Natural killer cell treated with Interleukin-12 subunit alpha and Interleukin-12 subunit beta and Interleukin-15 and Interleukin-18, amount 100 ng/mL, for 72 hours (primary cell): ENCODE data around the gene SCN2A. TPM values are rescaled to one million over a fixed set of nuclear protein-coding genes. Genes with fewer than 3 reads are reported as not detected.

Experiments
- ATAC-seq, 2 donors: fragments of 150-1000 bp; cut with Tn5 transposase in 1 of 2; sonication (Bioruptor Pico), chemical (Tn5 transposase) in 1 of 2; 2 replicates each; pipeline ENCODE4 v1.10.0; 2021
- DNase-seq: peaks from one replicate; pipeline ENCODE4 v3.0.0; 2022; ENCODE audit warnings: low spot score
- H3K27ac Mint-ChIP-seq, 2 donors: 1 replicate in 1 of 2; 2 replicates in 1 of 2; pipeline ENCODE4 v1.8.0; 2022; ENCODE audit warnings: mixed read lengths in 2 of 2, mild to moderate bottlenecking in 1 of 2, moderate library complexity in 1 of 2
- H3K27me3 Mint-ChIP-seq, 2 donors: 1 replicate in 1 of 2; 2 replicates in 1 of 2; pipeline ENCODE4 v1.8.0; 2022; ENCODE audit warnings: mixed read lengths in 2 of 2
- H3K36me3 Mint-ChIP-seq: one replicate; pipeline ENCODE4 v1.8.0; 2022; ENCODE audit warnings: mixed read lengths
- H3K4me1 Mint-ChIP-seq, 2 donors: 1 replicate in 1 of 2; 2 replicates in 1 of 2; pipeline ENCODE4 v1.8.0; 2022; ENCODE audit warnings: low read depth in 2 of 2, mixed read lengths in 2 of 2, mild to moderate bottlenecking in 1 of 2
- H3K4me3 Mint-ChIP-seq: one replicate; pipeline ENCODE4 v1.8.0; 2022; ENCODE audit warnings: mixed read lengths
- H3K9me3 Mint-ChIP-seq: 2 replicates; pipeline ENCODE4 v1.8.0; 2022; ENCODE audit warnings: mixed read lengths
- total RNA-seq, 2 donors: library from RNA; stranded (reverse); gene quantifications; one replicate each; pipeline ENCODE4 v1.2.3, GENCODE V29; 2022

The SCN2A gene
- total RNA-seq, 2 donors from 2014 or later = not detected

GRCh38 chr2:165275932-165276331, 36.7 kb downstream of the SCN2A start:
- DNase-seq (no peak), ATAC-seq (no peak)
- Mint-ChIP-seq H3K4me3 (no peak overlapping the region), H3K36me3 (no peaks in the 10 kb centered on the region), H3K9me3 (peaks cover 2% of the 10 kb centered on the region), H3K27me3 (peaks cover 5 to 7% of the 10 kb centered on the region in 2 donors), H3K27ac (no peak overlapping the region), H3K4me1 (no peaks in the 10 kb centered on the region)

GRCh38 chr2:165277295-165277694, 38.1 kb downstream of the SCN2A start:
- Mint-ChIP-seq H3K27ac (no peak overlapping the region), H3K9me3 (peaks cover 2% of the 10 kb centered on the region), H3K36me3 (no peaks in the 10 kb centered on the region), H3K4me1 (no peaks in the 10 kb centered on the region), H3K27me3 (peaks cover 5 to 7% of the 10 kb centered on the region in 2 donors), H3K4me3 (no peak overlapping the region)
- ATAC-seq (no peak), DNase-seq (no peak)

- DNase-seq (no peak), ATAC-seq (no peak)
- Mint-ChIP-seq H3K9me3 (peaks cover 2% of the 10 kb centered on the region), H3K36me3 (no peaks in the 10 kb centered on the region), H3K27me3 (peaks cover 5 to 7% of the 10 kb centered on the region in 2 donors), H3K4me1 (no peaks in the 10 kb centered on the region), H3K4me3 (no peak overlapping the region), H3K27ac (no peak overlapping the region)
Observed at GRCh38 chr2:165277860-165278656, 38.8 kb downstream of the SCN2A start.

- H3K4me1 Mint-ChIP-seq = no peaks in the 10 kb centered on the region
- H3K4me3 Mint-ChIP-seq = no peak overlapping the region
- H3K27ac Mint-ChIP-seq = no peak overlapping the region
- ATAC-seq (no peak), DNase-seq (no peak)
- peaks cover 1 to 5% of the 10 kb centered on the region in 2 donors for H3K27me3 Mint-ChIP-seq
- H3K36me3 Mint-ChIP-seq = no peaks in the 10 kb centered on the region
- H3K9me3 Mint-ChIP-seq = peaks cover 2% of the 10 kb centered on the region
Observed at GRCh38 chr2:165280356-165280755, 41.1 kb downstream of the SCN2A start.

- Mint-ChIP-seq H3K36me3 (no peaks in the 10 kb centered on the region), H3K4me3 (no peak overlapping the region), H3K4me1 (no peaks in the 10 kb centered on the region), H3K27ac (no peak overlapping the region), H3K27me3 (peaks cover 0 to 5% of the 10 kb centered on the region in 2 donors), H3K9me3 (peaks cover 2% of the 10 kb centered on the region)
- ATAC-seq (no peak), DNase-seq (no peak)
Observed at GRCh38 chr2:165281387-165281786, 42.2 kb downstream of the SCN2A start.

GRCh38 chr2:165283342-165283741, 44.1 kb downstream of the SCN2A start:
- no peak overlapping the region for H3K27ac Mint-ChIP-seq
- no peaks in the 10 kb centered on the region for H3K4me1 Mint-ChIP-seq
- H3K36me3 Mint-ChIP-seq = no peaks in the 10 kb centered on the region
- no peak for ATAC-seq
- no peaks in the 10 kb centered on the region for H3K27me3 Mint-ChIP-seq
- DNase-seq = no peak
- peaks cover 2% of the 10 kb centered on the region for H3K9me3 Mint-ChIP-seq
- no peak overlapping the region for H3K4me3 Mint-ChIP-seq

- H3K9me3 Mint-ChIP-seq = no peaks in the 10 kb centered on the region
- no peaks in the 10 kb centered on the region for H3K4me1 Mint-ChIP-seq
- H3K36me3 Mint-ChIP-seq = no peaks in the 10 kb centered on the region
- peaks cover 6 to 7% of the 10 kb centered on the region in 2 donors for H3K27me3 Mint-ChIP-seq
- H3K27ac Mint-ChIP-seq = no peak overlapping the region
- H3K4me3 Mint-ChIP-seq = no peak overlapping the region
- DNase-seq = no peak
- ATAC-seq = no peak
Observed at GRCh38 chr2:165287094-165287778, 48.0 kb downstream of the SCN2A start.

GRCh38 chr2:165289069-165289468, 49.9 kb downstream of the SCN2A start:
- Mint-ChIP-seq H3K9me3 (no peaks in the 10 kb centered on the region), H3K27me3 (peaks cover 6 to 10% of the 10 kb centered on the region in 2 donors), H3K36me3 (no peaks in the 10 kb centered on the region), H3K4me3 (no peak overlapping the region), H3K27ac (no peak overlapping the region), H3K4me1 (no peaks in the 10 kb centered on the region)
- DNase-seq (no peak), ATAC-seq (no peak)

GRCh38 chr2:165293440-165294420, 54.5 kb downstream of the SCN2A start:
- ATAC-seq (peak; percentile 86 to 93), DNase-seq (peak; percentile 61)
- Mint-ChIP-seq H3K4me3 (no peak overlapping the region), H3K9me3 (no peaks in the 10 kb centered on the region), H3K27ac (no peak overlapping the region), H3K36me3 (no peaks in the 10 kb centered on the region), H3K4me1 (no peaks in the 10 kb centered on the region), H3K27me3 (peaks cover 12 to 14% of the 10 kb centered on the region in 2 donors)

- Mint-ChIP-seq H3K27ac (no peak overlapping the region), H3K27me3 (peaks cover 12 to 14% of the 10 kb centered on the region in 2 donors), H3K4me3 (no peak overlapping the region), H3K9me3 (no peaks in the 10 kb centered on the region), H3K36me3 (no peaks in the 10 kb centered on the region), H3K4me1 (no peaks in the 10 kb centered on the region)
- no peak for ATAC-seq
- DNase-seq = no peak
Observed at GRCh38 chr2:165294912-165295311, 55.7 kb downstream of the SCN2A start.

- no peak overlapping the region for H3K4me3 Mint-ChIP-seq
- H3K27ac Mint-ChIP-seq = no peak overlapping the region
- H3K27me3 Mint-ChIP-seq = peaks cover 12 to 14% of the 10 kb centered on the region in 2 donors
- ATAC-seq (no peak), DNase-seq (no peak)
- H3K4me1 Mint-ChIP-seq = no peaks in the 10 kb centered on the region
- H3K36me3 Mint-ChIP-seq = no peaks in the 10 kb centered on the region
- no peaks in the 10 kb centered on the region for H3K9me3 Mint-ChIP-seq
Observed at GRCh38 chr2:165295643-165296042, 56.4 kb downstream of the SCN2A start.

GRCh38 chr2:165305391-165306096, 66.3 kb downstream of the SCN2A start:
- DNase-seq (no peak), ATAC-seq (no peak)
- peaks cover 12 to 15% of the 10 kb centered on the region in 2 donors for H3K27me3 Mint-ChIP-seq
- no peaks in the 10 kb centered on the region for H3K4me1 Mint-ChIP-seq
- no peak overlapping the region for H3K4me3 Mint-ChIP-seq
- H3K27ac Mint-ChIP-seq = no peak overlapping the region
- H3K36me3 Mint-ChIP-seq = no peaks in the 10 kb centered on the region
- no peaks in the 10 kb centered on the region for H3K9me3 Mint-ChIP-seq

GRCh38 chr2:165307317-165307716, 68.1 kb downstream of the SCN2A start:
- no peak for ATAC-seq
- H3K27me3 Mint-ChIP-seq = peaks cover 12 to 15% of the 10 kb centered on the region in 2 donors
- H3K36me3 Mint-ChIP-seq = no peaks in the 10 kb centered on the region
- no peaks in the 10 kb centered on the region for H3K9me3 Mint-ChIP-seq
- H3K27ac Mint-ChIP-seq = no peak overlapping the region
- DNase-seq = no peak
- H3K4me1 Mint-ChIP-seq = no peaks in the 10 kb centered on the region
- no peak overlapping the region for H3K4me3 Mint-ChIP-seq
